ENCODE measurements around the gene C2CD4A.
A peak's percentile ranks its signal among the peaks of the same experiment; 100 is the strongest.

Gene C2CD4A

DNA sequence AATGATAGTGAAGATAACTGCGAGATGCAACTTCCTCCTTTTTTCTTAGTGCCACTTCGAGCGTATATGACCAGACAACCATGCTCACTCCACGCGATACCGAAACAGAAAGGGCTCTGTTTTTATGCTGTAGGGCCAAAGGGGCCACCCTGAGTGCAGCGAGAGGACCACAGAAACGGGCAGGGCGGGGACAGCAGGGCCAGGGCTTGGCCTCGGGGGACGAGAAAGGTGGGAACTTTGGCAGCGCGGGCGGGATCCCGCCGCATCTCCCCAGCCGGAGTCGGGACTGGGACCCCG lies 7.0 kb upstream of the C2CD4A start:
- peak; percentile 31 for DNase-seq (ENCODE audit: insufficient read length, low spot score)
- FAIRE-seq = no peak

- FAIRE-seq = peak; percentile 91
- peak; percentile 89 for DNase-seq (ENCODE audit: insufficient read length, low spot score)
These were observed 6.5 kb upstream of the C2CD4A start, which contains the start of gene VPS13C for GRCh38 chr15:62060113-62060895. TSS of gene VPS13C (minus strand) at chr15:62060447. CDS start at chr15:62060374, 73 bp downstream.

DNA sequence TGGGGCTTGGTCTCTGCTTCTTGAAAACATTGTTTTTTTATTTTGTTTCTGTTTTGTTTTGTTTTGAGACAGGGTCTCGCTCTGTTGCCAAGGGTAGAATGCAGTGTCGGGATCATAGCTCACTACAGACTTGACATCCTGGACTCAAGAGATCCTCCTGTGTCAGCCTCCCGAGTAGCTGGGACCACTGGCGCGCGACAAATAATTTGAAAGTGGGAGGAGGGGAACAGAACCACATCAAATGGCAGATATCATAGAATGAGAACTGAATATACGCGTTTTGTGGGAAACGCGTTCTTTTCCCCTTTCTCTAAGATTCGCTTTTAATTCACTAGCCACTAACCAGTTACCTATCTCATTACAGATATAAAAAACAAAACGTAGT lies 5.9 kb upstream of the C2CD4A start:
- no peak for DNase-seq (ENCODE audit: insufficient read length, low spot score)

DNA sequence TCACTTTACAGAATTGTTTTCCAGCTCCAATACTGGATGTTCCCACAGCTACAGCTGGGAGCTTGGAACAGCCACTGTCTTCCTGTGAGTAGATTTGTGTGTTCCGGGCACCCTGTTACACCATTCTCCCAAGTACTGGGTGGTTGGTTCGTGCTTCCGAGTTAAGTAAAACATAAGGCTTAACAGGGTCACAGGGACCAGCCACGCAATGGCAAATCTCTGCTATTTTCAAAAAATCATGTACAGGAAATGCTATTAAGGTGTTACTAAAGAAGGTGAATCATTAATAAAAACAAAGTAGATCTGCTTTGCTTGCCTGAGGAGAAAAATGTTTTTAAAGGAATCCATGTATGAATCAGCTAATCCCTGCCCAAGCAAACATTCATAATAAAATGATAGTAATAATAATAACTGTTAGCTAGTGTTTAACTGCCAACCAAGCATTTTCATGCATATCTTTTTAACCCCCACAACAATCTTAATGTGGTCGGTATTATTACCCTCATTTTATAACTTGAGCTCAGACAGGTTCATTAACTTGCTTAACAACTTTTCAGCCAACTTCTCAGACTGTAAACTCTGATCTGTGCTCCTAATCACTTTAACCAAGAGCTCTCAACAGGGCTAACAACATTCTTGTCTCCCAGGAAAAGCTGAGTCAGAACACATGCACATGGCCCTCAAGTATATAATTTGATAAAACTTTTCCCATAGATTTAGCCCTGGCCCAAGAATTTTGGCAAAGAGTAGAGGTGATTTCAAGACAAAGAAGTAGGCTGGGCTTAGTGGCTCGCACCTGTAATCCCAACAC lies 2.7 kb upstream of the C2CD4A start:
- no peak for FAIRE-seq

More for the DNA sequence above, 5.9 kb upstream of the C2CD4A start:
- no peak for FAIRE-seq

DNA sequence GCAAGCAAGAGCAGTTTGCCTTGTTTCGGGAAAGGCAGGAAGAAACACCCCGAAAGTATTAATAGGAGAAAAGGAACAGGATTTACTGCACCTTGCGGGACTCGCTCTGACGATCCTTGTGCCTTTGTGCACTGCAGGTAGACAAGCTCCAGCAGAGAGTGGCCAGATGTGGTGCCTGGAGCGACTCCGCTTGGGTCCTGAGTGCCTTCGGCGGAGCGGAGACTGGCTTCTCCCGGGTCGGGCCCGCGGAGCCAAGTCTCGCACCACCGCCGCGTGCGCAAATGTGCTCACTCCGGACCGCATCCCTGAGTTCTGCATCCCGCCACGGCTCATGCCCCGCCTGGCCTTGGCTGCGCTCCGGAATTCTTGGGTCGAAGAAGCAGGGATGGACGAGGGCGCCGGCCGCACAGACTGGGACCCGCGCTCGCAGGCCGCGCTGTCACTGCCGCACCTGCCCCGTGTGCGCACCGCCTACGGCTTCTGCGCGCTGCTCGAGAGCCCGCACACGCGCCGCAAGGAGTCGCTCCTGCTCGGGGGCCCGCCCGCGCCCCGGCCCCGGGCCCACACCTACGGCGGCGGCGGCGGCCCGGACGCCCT lies 769 bp downstream of the C2CD4A start:
- DNase-seq (ENCODE audit: insufficient read length, low spot score) = no peak

More for the DNA sequence above, 2.7 kb upstream of the C2CD4A start:
- DNase-seq (ENCODE audit: insufficient read length, low spot score) = no peak

GRCh38 chr15:62068071-62068809 lies 1.5 kb downstream of the C2CD4A start:
- FAIRE-seq = peak; percentile 49

More for the DNA sequence above, 769 bp downstream of the C2CD4A start:
- FAIRE-seq = no peak

GRCh38 chr15:62068810-62069167 lies 2.0 kb downstream of the C2CD4A start:
- DNase-seq (ENCODE audit: insufficient read length, low spot score) = no peak
- FAIRE-seq = no peak

More at GRCh38 chr15:62068071-62068809, 1.5 kb downstream of the C2CD4A start:
- no peak for DNase-seq (ENCODE audit: insufficient read length, low spot score)

DNA sequence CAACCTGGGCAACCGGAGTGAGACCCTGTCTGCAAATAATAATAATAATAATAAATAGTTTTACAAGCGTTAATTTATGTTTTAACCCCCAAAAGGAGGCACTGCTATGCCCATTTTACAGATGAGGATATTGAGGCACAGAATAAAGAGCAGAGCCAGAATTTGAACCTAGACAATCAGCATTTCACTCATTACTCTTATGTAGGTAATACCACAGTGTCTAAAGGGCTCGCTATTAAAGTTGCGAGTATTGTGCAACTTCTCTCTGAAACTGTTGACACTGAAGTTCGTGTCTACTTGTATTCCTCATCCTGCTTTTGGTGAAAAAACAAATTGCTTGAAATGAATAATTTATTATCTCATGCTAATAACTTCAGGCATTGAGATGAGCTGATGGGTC lies 2.8 kb downstream of the C2CD4A start:
- no peak for DNase-seq (ENCODE audit: insufficient read length, low spot score)
- FAIRE-seq = no peak

DNA sequence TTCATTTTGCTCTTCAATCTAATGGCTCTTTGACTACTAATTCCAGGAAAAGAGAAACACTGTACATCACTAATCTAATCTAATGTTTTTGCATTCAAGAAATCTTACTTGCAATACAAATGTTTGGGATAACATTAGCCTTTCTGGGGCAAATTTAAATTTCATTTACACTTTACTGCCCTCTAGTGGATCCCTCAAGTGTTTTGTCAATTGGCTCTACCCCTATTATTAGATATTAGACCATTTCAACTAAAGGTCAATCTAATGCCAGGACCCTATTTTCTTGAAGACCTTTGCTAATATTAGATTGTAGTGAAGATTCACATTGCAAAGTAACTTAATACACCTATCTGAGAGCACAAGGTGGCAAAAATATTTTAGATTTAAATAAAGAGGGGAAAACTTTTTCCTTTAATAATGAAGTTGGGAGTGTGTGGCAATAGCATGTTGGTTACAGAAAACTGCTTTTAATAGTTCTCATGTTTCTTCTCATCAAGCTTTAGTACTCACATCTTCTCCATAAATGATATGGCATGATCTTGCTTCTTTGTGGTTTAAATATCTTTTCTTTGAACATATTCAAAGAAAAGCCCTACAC lies 5.0 kb downstream of the C2CD4A start:
- FAIRE-seq (no peak), DNase-seq (ENCODE audit: insufficient read length, low spot score) (peak; percentile 26)

GRCh38 chr15:62075595-62076277 lies 9.0 kb downstream of the C2CD4A start:
- DNase-seq (ENCODE audit: insufficient read length, low spot score) (no peak), FAIRE-seq (no peak)

- DNase-seq (ENCODE audit: insufficient read length, low spot score) (no peak), FAIRE-seq (no peak)
These were observed 12.8 kb downstream of the C2CD4A start for GRCh38 chr15:62079594-62079993.

DNA sequence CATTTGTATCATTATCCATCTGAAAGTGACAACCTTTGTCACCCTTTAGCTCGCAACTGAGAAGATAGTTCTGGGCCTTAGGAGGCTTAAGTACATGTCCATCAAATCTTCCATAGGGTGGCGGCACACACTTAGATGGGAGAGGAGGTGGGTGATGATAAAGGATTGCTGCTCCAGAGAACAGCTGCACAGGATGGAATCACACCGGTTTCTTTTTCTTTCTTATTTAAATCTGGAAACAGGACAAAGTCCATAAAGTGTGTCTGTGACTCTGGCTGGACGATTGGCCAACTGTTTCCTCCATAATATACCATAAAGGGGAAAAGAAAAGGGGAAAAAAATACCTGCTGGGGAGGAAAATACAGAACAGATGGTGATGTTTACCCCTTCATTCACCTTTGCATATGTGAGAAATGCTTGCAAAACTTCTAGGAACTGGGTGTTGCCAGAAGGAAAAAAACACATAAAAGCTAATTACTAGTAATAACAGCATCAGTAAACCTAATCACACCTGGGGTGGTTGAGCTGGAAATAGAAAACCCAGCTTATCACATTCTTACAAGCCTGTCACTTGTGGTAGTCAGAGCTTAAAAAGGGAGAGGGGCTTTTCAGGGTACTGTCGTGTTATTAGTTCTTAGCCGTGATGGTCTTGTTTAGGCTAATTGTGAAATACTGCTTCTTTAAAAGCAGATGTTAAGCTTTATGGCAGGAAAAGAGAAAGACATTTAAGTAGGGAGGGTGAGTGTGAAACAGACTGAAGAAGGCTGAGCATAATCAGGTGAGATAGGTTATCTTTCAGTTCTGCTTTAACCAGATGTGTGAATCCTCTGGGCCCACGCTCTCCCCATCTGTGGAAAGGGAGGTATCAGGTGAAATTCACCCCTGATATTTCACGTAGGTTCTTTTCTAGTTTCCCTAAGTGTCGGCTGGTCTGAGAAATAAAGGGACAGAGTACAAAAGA lies 16.7 kb downstream of the C2CD4A start:
- FAIRE-seq = no peak
- DNase-seq (ENCODE audit: insufficient read length, low spot score) = no peak

GRCh38 chr15:62085740-62086139 lies 19.0 kb downstream of the C2CD4A start:
- FAIRE-seq = no peak

DNA sequence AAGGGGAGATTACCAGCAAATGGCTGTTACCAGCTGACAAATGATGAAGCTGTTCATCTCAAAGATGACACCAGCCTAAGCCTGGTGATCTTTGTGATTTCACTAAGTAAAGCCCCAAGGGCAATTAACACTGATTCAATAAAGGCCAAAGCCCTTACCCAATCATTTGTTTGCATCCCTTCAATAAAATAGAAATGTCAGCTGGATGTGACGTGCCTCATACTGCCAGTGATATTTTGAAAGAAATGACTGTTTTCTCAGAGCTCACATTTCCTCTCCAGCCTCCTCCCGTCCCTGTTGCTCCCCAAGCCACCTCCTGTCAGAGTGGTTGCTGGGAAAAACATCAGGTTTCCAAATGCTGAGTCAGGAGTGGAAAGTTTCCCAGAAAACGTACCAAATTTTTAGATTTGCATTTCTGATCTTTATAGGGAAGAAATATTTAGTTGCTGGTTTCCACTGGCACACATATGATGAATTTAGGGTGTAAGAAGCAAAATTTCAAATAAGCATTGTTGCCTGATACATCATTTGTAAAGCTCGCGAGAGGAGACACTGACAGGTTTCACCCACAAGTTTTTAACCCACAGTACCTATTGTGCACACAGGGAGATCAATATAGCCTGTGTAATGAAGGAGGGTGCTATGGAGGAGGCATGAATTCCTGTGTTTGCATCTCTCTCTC lies 21.0 kb downstream of the C2CD4A start:
- FAIRE-seq (no peak), DNase-seq (ENCODE audit: insufficient read length, low spot score) (no peak)

More at GRCh38 chr15:62085740-62086139, 19.0 kb downstream of the C2CD4A start:
- no peak for DNase-seq (ENCODE audit: insufficient read length, low spot score)

- no peak for FAIRE-seq
- no peak for DNase-seq (ENCODE audit: insufficient read length, low spot score)
These were observed 21.5 kb downstream of the C2CD4A start for GRCh38 chr15:62088353-62088693.

GRCh38 chr15:62089616-62090015 lies 22.8 kb downstream of the C2CD4A start:
- FAIRE-seq = no peak

DNA sequence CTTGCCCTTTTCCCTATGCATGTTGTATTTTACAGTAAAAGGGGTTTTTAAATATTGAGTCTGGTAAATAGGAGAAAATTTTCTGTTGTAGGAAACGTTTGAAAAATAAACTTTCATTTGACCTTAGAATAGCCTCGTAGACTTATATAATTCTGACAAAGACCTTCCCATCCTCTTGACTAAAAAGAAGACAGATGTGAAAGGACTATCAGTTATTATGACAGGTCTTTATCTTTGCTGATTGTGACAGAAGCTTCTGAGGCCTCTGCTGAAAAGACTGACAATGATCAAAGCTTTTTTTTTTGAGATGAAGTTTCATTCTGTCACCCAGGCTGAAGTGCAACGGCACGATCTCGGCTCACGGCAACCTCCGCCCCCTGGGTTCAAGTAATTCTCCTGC lies 24.2 kb downstream of the C2CD4A start:
- no peak for FAIRE-seq

More at GRCh38 chr15:62089616-62090015, 22.8 kb downstream of the C2CD4A start:
- DNase-seq (ENCODE audit: insufficient read length, low spot score) = no peak

DNA sequence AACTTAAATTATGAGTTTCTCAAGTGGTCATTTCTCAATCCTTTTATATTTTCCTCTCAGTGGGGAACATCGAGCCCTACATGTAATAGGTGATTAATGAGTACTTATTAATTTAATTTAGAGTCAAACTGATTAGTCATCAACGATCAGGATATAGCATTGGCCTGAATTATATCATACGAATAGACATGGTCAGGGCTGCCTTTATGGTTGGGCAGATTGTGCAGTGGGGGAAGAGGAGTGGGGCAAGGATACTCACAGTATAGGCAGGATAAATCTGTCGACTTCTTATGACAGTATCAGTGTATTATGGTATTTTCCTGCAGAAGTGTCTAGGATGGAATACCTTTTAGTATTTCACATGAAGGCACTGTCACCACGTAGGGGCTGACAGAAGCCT lies 27.0 kb downstream of the C2CD4A start:
- FAIRE-seq = no peak

More for the DNA sequence above, 24.2 kb downstream of the C2CD4A start:
- no peak for DNase-seq (ENCODE audit: insufficient read length, low spot score)

More for the DNA sequence above, 27.0 kb downstream of the C2CD4A start:
- no peak for DNase-seq (ENCODE audit: insufficient read length, low spot score)
